GM23338 (cell line): ENCODE results near the gene ENDOV. TPM values are rescaled to one million over a fixed set of nuclear protein-coding genes. Genes with fewer than 3 reads are reported as not detected.

Experiments used
- ATAC-seq: fragments of 200-7000 bp; cut with Tn5 transposase; 3 replicates; pipeline ENCODE4 v1.9.1; 2020
- DNase-seq: peaks from one replicate; pipeline ENCODE4 v3.0.0-alpha.2; 2015; ENCODE audit warnings: low spot score
- H2AFZ ChIP-seq: fragments of 200-600 bp; sonication (generic); 2 replicates; pipeline ENCODE4 v1.8.0; 2016; ENCODE audit warnings: antibody characterized with exemption, mild to moderate bottlenecking, moderate library complexity
- H3F3A ChIP-seq: fragments of 200-600 bp; sonication (generic); replicated peaks from 2 replicates; pipeline ENCODE4 v1.8.0; 2017; ENCODE audit warnings: antibody characterized with exemption, mixed run types, low read depth
- H3K27ac ChIP-seq: fragments of 200-600 bp; sonication (generic); 2 replicates; pipeline ENCODE4 v1.6.1; 2016; ENCODE audit warnings: low read depth
- H3K27me3 ChIP-seq: fragments of 200-600 bp; sonication (generic); 2 replicates; pipeline ENCODE4 v1.8.0; 2016; ENCODE audit warnings: mild to moderate bottlenecking, mixed run types, moderate library complexity; ENCODE audit not compliant: insufficient read depth
- H3K36me3 ChIP-seq: fragments of 200-600 bp; sonication (generic); 2 replicates; pipeline ENCODE4 v1.8.0; 2016; ENCODE audit warnings: mild to moderate bottlenecking; ENCODE audit not compliant: insufficient read depth
- H3K4me1 ChIP-seq: fragments of 200-600 bp; sonication (generic); 2 replicates; pipeline ENCODE4 v1.8.0; 2016; ENCODE audit warnings: mild to moderate bottlenecking, moderate library complexity; ENCODE audit not compliant: insufficient read depth
- H3K4me2 ChIP-seq: fragments of 200-600 bp; sonication (generic); 2 replicates; pipeline ENCODE4 v1.7.1; 2017; ENCODE audit warnings: mixed run types
- H3K4me3 ChIP-seq: fragments of 200-600 bp; sonication (generic); 2 replicates; pipeline ENCODE4 v1.6.1; 2016; ENCODE audit warnings: mixed run types
- H3K79me2 ChIP-seq: fragments of 200-600 bp; sonication (generic); replicated peaks from 2 replicates; pipeline ENCODE4 v1.8.0; 2017; ENCODE audit warnings: mild to moderate bottlenecking; ENCODE audit not compliant: insufficient read depth
- H3K9me2 ChIP-seq: fragments of 200-600 bp; sonication (generic); 2 replicates; pipeline ENCODE4 v1.8.0; 2017; ENCODE audit not compliant: insufficient read depth
- H4K20me1 ChIP-seq: fragments of 200-600 bp; sonication (generic); replicated peaks from 2 replicates; pipeline ENCODE4 v1.8.0; 2017; ENCODE audit warnings: mild to moderate bottlenecking; ENCODE audit not compliant: insufficient read depth
- H3K27ac Mint-ChIP-seq: 2 replicates; pipeline ENCODE4 v1.8.0; 2020; ENCODE audit warnings: inconsistent platforms, mild to moderate bottlenecking, moderate library complexity, mixed read lengths
- H3K27me3 Mint-ChIP-seq: 3 replicates; pipeline ENCODE4 v1.8.0; 2022; ENCODE audit warnings: low read depth, mild to moderate bottlenecking, moderate library complexity, mixed read lengths, inconsistent platforms; ENCODE audit not compliant: insufficient read depth, poor library complexity
- H3K36me3 Mint-ChIP-seq: 3 replicates; pipeline ENCODE4 v1.8.0; 2021; ENCODE audit warnings: low read depth, mild to moderate bottlenecking, inconsistent platforms, moderate library complexity, mixed read lengths
- H3K4me1 Mint-ChIP-seq: 3 replicates; pipeline ENCODE4 v1.8.0; 2020; ENCODE audit warnings: mild to moderate bottlenecking, inconsistent platforms, mixed read lengths
- H3K4me3 Mint-ChIP-seq: 3 replicates; pipeline ENCODE4 v1.8.0; 2021; ENCODE audit warnings: moderate library complexity, mild to moderate bottlenecking, inconsistent platforms, mixed read lengths
- H3K9me3 Mint-ChIP-seq: 3 replicates; pipeline ENCODE4 v1.8.0; 2020; ENCODE audit warnings: moderate library complexity, mild to moderate bottlenecking, inconsistent platforms, mixed read lengths
- EZH2 ChIP-seq: fragments of 200-600 bp; sonication (generic); IDR thresholded peaks from one replicate; pipeline ENCODE4 v1.8.0; 2017; ENCODE audit warnings: antibody characterized with exemption, mild to moderate bottlenecking, low read depth; ENCODE audit not compliant: unreplicated experiment
- EZH2phosphoT487 ChIP-seq: fragments of 200-600 bp; sonication (generic); IDR thresholded peaks from one replicate; pipeline ENCODE4 v1.8.1; 2018; ENCODE audit warnings: antibody characterized with exemption; ENCODE audit not compliant: unreplicated experiment
- JUNB ChIP-seq: IDR thresholded peaks from one replicate; pipeline ENCODE4 v1.6.1; 2016; ENCODE audit warnings: antibody characterized with exemption; ENCODE audit not compliant: unreplicated experiment
- STAT1 ChIP-seq: IDR thresholded peaks from one replicate; pipeline ENCODE4 v1.6.1; 2016; ENCODE audit warnings: antibody characterized with exemption; ENCODE audit not compliant: unreplicated experiment
- ZNF114 ChIP-seq: fragments of 250-450 bp; sonication (Bioruptor Pico); IDR thresholded peaks from 2 replicates; pipeline ENCODE4 v1.5.0; 2020; ENCODE audit warnings: mild to moderate bottlenecking, moderate library complexity
- polyA plus RNA-seq: library from polyadenylated mRNA; unstranded; fragments of >200 nt; fragmentation: Nextera tagmentation; extraction: Ambion mirVana; gene quantifications from 2 replicates; pipeline ENCODE4 v1.2.1, GENCODE V29; 2016
- total RNA-seq: library from RNA; depleted of rRNA; stranded (reverse); fragments of >200 nt; shearing (Covaris generic); gene quantifications from 2 replicates; pipeline ENCODE4 v1.2.3, GENCODE V29; 2014
- TF ChIP-seq, protein P1 (sequence below), 2 experiments: fragments of 200-600 bp in 1 of 2; sonication (generic) in 1 of 2; conservative IDR thresholded peaks; 2 replicates each; pipeline versions ENCODE4 v1.5.1 to v1.6.1; 2016 to 2017; ENCODE audit warnings: antibody characterized with exemption in 2 of 2, low read depth in 2 of 2, mild to moderate bottlenecking in 2 of 2, moderate library complexity in 1 of 2
- TF ChIP-seq, protein P2 (sequence below): IDR thresholded peaks from one replicate; pipeline ENCODE4 v1.6.1; 2018; ENCODE audit warnings: antibody characterized with exemption; ENCODE audit not compliant: unreplicated experiment
- TF ChIP-seq, protein P3 (sequence below): IDR thresholded peaks from 2 replicates; pipeline ENCODE4 v1.6.1; 2016; ENCODE audit warnings: antibody characterized with exemption
- TF ChIP-seq, protein P4 (sequence below): fragments of 250-450 bp; sonication (Bioruptor Pico); IDR thresholded peaks from 2 replicates; pipeline ENCODE4 v1.5.0; 2020; ENCODE audit warnings: mild to moderate bottlenecking, moderate library complexity

The ENDOV gene
- total and polyA plus RNA-seq, 2 experiments from 2014 or later: 11.5 to 16.1 TPM

DNA sequence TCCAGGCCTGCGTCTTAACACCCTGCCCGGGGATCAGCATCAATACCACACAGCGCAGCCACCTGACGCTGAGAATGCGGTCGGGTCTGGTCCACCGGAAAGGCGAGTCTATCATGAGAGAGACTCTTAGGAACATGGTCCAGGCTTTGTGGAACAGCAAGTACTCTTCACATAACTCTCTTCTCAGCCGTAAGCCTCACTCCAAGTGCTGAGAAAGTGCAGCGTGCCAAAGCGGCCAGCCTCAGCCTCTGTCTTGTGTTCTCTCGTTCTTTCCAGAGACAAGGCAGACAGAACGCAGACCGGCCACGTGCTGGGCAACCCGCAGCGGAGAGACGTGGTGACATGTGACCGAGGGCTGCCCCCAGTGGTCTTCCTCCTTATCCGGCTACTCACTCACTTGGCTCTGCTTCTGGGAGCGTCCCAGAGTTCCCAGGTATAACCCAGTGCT is 34.4 kb upstream of the ENDOV start (continued):
- TF ChIP-seq, protein P1, sequence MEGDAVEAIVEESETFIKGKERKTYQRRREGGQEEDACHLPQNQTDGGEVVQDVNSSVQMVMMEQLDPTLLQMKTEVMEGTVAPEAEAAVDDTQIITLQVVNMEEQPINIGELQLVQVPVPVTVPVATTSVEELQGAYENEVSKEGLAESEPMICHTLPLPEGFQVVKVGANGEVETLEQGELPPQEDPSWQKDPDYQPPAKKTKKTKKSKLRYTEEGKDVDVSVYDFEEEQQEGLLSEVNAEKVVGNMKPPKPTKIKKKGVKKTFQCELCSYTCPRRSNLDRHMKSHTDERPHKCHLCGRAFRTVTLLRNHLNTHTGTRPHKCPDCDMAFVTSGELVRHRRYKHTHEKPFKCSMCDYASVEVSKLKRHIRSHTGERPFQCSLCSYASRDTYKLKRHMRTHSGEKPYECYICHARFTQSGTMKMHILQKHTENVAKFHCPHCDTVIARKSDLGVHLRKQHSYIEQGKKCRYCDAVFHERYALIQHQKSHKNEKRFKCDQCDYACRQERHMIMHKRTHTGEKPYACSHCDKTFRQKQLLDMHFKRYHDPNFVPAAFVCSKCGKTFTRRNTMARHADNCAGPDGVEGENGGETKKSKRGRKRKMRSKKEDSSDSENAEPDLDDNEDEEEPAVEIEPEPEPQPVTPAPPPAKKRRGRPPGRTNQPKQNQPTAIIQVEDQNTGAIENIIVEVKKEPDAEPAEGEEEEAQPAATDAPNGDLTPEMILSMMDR (conservative IDR thresholded peaks at IDR 0.05; ENCODE audit: low read depth in 2 of 2): no peak
- no peak for TF ChIP-seq JUNB

DNA sequence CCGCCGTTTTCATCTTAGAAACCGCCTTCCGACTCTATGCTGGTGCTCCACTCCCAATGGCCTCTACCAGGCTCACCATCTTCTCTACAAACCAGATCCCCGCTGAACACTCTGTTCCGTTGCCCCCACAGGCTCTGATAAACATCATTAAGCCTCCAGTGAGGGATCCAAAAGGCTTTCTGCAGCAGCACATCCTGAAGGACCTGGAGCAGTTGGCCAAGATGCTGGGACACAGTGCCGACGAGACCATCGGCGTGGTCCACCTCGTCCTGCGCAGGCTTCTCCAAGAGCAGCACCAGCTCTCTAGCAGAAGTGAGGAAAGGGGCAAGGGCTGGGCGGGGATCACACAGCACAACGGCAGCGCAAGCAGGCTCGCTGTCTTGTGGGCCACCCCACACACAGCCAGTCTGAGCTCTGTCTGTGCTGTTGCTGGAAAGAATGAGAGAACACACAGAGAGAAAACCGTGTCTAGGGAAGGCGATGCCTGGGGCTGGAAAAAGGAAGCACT is 33.5 kb upstream of the ENDOV start:
- ATAC-seq (no peak), DNase-seq (no peak)
- Mint-ChIP-seq H3K27me3 (peaks cover 9% of the 10 kb centered on the region), H3K9me3 (no peaks in the 10 kb centered on the region), H3K4me1 (peaks cover 2% of the 10 kb centered on the region; the same call in 1 of the 3 replicates), H3K4me3 (no peak overlapping the region), H3K27ac (no peak overlapping the region), H3K36me3 (peaks cover 78% of the 10 kb centered on the region)
- Histone ChIP-seq H3K4me3 (no peak overlapping the region), H3K27ac (no peak overlapping the region), H3K27me3 (no peaks in the 10 kb centered on the region), H3K9me2 (no peaks in the 10 kb centered on the region), H3F3A (no peaks in the 10 kb centered on the region), H3K79me2 (no peaks in the 10 kb centered on the region), H3K36me3 (peaks cover 21% of the 10 kb centered on the region), H4K20me1 (no peaks in the 10 kb centered on the region), H3K4me1 (no peaks in the 10 kb centered on the region), H3K4me2 (no peak overlapping the region), H2AFZ (no peak overlapping the region)
- TF ChIP-seq, protein P2, sequence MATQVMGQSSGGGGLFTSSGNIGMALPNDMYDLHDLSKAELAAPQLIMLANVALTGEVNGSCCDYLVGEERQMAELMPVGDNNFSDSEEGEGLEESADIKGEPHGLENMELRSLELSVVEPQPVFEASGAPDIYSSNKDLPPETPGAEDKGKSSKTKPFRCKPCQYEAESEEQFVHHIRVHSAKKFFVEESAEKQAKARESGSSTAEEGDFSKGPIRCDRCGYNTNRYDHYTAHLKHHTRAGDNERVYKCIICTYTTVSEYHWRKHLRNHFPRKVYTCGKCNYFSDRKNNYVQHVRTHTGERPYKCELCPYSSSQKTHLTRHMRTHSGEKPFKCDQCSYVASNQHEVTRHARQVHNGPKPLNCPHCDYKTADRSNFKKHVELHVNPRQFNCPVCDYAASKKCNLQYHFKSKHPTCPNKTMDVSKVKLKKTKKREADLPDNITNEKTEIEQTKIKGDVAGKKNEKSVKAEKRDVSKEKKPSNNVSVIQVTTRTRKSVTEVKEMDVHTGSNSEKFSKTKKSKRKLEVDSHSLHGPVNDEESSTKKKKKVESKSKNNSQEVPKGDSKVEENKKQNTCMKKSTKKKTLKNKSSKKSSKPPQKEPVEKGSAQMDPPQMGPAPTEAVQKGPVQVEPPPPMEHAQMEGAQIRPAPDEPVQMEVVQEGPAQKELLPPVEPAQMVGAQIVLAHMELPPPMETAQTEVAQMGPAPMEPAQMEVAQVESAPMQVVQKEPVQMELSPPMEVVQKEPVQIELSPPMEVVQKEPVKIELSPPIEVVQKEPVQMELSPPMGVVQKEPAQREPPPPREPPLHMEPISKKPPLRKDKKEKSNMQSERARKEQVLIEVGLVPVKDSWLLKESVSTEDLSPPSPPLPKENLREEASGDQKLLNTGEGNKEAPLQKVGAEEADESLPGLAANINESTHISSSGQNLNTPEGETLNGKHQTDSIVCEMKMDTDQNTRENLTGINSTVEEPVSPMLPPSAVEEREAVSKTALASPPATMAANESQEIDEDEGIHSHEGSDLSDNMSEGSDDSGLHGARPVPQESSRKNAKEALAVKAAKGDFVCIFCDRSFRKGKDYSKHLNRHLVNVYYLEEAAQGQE: no peak
- no peak for TF ChIP-seq EZH2
- TF ChIP-seq, protein P3, sequence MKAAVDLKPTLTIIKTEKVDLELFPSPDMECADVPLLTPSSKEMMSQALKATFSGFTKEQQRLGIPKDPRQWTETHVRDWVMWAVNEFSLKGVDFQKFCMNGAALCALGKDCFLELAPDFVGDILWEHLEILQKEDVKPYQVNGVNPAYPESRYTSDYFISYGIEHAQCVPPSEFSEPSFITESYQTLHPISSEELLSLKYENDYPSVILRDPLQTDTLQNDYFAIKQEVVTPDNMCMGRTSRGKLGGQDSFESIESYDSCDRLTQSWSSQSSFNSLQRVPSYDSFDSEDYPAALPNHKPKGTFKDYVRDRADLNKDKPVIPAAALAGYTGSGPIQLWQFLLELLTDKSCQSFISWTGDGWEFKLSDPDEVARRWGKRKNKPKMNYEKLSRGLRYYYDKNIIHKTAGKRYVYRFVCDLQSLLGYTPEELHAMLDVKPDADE: no peak
- TF ChIP-seq EZH2phosphoT487: no peak
- TF ChIP-seq ZNF114: no peak
- TF ChIP-seq, protein P4, sequence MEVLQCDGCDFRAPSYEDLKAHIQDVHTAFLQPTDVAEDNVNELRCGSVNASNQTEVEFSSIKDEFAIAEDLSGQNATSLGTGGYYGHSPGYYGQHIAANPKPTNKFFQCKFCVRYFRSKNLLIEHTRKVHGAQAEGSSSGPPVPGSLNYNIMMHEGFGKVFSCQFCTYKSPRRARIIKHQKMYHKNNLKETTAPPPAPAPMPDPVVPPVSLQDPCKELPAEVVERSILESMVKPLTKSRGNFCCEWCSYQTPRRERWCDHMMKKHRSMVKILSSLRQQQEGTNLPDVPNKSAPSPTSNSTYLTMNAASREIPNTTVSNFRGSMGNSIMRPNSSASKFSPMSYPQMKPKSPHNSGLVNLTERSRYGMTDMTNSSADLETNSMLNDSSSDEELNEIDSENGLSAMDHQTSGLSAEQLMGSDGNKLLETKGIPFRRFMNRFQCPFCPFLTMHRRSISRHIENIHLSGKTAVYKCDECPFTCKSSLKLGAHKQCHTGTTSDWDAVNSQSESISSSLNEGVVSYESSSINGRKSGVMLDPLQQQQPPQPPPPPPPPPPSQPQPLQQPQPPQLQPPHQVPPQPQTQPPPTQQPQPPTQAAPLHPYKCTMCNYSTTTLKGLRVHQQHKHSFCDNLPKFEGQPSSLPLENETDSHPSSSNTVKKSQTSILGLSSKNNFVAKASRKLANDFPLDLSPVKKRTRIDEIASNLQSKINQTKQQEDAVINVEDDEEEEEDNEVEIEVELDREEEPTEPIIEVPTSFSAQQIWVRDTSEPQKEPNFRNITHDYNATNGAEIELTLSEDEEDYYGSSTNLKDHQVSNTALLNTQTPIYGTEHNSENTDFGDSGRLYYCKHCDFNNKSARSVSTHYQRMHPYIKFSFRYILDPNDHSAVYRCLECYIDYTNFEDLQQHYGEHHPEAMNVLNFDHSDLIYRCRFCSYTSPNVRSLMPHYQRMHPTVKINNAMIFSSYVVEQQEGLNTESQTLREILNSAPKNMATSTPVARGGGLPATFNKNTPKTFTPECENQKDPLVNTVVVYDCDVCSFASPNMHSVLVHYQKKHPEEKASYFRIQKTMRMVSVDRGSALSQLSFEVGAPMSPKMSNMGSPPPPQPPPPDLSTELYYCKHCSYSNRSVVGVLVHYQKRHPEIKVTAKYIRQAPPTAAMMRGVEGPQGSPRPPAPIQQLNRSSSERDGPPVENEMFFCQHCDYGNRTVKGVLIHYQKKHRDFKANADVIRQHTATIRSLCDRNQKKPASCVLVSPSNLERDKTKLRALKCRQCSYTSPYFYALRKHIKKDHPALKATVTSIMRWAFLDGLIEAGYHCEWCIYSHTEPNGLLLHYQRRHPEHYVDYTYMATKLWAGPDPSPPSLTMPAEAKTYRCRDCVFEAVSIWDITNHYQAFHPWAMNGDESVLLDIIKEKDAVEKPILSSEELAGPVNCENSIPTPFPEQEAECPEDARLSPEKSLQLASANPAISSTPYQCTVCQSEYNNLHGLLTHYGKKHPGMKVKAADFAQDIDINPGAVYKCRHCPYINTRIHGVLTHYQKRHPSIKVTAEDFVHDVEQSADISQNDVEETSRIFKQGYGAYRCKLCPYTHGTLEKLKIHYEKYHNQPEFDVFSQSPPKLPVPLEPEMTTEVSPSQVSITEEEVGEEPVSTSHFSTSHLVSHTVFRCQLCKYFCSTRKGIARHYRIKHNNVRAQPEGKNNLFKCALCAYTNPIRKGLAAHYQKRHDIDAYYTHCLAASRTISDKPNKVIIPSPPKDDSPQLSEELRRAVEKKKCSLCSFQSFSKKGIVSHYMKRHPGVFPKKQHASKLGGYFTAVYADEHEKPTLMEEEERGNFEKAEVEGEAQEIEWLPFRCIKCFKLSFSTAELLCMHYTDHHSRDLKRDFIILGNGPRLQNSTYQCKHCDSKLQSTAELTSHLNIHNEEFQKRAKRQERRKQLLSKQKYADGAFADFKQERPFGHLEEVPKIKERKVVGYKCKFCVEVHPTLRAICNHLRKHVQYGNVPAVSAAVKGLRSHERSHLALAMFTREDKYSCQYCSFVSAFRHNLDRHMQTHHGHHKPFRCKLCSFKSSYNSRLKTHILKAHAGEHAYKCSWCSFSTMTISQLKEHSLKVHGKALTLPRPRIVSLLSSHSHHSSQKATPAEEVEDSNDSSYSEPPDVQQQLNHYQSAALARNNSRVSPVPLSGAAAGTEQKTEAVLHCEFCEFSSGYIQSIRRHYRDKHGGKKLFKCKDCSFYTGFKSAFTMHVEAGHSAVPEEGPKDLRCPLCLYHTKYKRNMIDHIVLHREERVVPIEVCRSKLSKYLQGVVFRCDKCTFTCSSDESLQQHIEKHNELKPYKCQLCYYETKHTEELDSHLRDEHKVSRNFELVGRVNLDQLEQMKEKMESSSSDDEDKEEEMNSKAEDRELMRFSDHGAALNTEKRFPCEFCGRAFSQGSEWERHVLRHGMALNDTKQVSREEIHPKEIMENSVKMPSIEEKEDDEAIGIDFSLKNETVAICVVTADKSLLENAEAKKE (CRISPR knock-in tag): no peak
- TF ChIP-seq, protein P1 (conservative IDR thresholded peaks at IDR 0.05; ENCODE audit: low read depth in 2 of 2): no peak
- no peak for TF ChIP-seq STAT1
- no peak for TF ChIP-seq JUNB
